HK-2 (cell line): ENCODE data around the gene CAP1.
"Not testable (repeated sequence)": the region's sequence is repeated elsewhere in the genome, so short reads cannot be mapped to it uniquely, and the experiment has no call there.

Experiments used
- DNase-seq: peaks from one replicate; pipeline ENCODE4 v3.0.0-alpha.2; 2018; ENCODE audit not compliant: unreplicated experiment

CAP1 gene, protein sequence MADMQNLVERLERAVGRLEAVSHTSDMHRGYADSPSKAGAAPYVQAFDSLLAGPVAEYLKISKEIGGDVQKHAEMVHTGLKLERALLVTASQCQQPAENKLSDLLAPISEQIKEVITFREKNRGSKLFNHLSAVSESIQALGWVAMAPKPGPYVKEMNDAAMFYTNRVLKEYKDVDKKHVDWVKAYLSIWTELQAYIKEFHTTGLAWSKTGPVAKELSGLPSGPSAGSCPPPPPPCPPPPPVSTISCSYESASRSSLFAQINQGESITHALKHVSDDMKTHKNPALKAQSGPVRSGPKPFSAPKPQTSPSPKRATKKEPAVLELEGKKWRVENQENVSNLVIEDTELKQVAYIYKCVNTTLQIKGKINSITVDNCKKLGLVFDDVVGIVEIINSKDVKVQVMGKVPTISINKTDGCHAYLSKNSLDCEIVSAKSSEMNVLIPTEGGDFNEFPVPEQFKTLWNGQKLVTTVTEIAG

DNA sequence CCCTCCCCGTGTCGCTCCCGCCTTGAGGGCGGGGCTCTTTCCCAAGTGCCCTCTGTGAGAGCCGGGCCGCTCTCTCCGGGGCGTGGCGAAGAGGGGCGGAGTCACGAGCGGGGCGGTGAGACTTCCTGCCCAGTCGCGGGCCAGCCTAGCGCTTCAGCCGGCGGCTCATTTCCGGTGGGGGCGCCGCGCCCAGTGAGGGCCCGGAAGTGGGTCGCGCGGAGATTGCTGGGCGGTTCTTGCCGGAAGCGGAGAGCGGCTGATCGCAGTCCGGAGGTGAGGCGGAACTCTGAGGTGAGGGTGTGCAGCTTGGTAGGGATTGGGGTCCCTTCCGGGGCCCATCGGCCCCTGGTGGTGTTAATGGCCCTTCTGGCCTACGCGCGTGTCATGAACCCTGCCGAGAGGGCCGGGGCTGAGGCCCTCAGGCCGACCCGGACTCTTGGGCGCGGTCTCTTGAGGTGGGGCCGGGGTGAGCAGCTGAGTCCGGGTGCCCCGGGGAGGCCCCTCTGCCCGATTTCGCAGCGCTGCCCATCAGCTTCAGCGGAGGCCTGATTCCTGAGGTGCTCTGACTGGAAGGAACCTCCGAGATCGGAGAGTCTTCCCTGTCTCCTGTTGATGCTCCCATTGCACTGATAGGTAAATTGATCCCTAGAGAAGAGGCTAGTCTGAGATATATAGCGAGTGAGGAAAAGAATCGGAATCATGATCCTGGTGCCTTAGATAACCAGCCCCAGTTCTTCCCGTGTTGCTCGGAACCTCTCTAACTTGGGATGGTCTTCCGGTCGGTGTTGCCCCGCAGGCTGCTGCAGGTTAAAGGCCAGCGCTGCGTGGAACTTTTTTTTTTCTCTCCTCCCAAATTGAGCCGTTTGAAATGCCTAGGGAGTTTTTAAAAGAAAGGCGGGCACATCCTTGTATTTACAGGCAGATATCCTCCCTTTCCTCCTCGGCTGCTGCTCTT is at the start of gene CAP1:
Gene CAP1, plus strand, starts transcription at position 219 of the 955 bp plus-strand sequence. CDS start 18,618 bp downstream, outside the sequence.
- DNase-seq = peak; percentile 99

DNA sequence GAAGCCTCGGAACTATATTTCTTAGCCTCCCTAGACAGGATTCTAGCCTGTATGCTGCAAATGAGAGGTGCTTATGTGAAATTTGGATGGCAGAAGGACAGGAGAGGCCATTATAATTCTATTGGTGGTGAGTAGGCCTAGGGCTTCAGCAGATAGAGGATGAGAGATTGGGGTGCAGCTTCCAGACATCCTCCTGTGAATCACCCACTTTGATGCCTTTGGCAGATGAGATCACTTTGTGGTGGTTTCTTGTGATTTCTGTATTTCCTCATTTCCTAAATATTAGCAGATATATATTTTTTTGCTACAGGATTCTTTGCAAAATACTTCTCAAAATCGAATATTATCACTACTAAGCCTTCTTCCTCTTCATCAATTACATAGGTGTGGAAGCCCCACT is 48.3 kb upstream of the CAP1 start:
- DNase-seq = no peak

DNA sequence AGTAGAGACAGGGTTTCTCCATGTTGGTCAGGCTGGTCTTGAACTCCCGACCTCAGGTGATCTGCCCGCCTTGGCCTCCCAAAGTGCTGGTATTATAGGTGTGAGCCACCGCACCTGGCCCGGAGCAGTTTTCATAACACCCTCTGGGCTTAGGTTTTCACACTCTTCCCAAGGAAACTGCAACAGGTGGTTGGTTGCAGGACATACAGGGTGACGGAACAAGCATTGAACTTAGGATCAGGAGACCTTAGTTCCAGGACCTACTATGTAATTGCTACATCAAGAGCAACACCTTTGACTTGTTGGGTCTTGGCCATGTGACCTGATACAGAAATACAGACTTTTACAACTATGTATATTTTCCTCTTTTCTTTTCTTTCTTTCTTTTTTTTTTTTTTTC is 47.6 kb upstream of the CAP1 start:
- no peak for DNase-seq

DNA sequence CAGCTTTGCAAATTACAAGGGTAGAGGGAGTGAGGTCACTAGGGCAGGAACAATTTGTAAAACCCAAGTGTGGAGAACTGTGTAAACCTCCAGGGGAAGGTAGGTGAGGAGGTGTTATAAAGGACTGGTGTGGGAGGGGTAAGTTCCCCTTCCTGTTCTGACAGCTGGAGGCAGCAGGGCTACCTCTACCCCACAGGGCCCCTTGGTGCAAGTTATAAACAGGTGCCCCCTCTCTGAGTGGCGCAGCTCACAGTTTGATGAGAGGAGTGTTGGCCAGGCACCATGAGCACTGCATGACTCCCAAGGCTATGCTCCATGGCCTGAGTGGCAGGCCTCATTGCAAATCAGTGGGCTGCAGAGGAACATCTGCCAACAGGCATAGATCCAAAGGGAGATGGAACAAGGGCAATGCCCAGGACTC is 44.5 kb upstream of the CAP1 start:
- no peak for DNase-seq

DNA sequence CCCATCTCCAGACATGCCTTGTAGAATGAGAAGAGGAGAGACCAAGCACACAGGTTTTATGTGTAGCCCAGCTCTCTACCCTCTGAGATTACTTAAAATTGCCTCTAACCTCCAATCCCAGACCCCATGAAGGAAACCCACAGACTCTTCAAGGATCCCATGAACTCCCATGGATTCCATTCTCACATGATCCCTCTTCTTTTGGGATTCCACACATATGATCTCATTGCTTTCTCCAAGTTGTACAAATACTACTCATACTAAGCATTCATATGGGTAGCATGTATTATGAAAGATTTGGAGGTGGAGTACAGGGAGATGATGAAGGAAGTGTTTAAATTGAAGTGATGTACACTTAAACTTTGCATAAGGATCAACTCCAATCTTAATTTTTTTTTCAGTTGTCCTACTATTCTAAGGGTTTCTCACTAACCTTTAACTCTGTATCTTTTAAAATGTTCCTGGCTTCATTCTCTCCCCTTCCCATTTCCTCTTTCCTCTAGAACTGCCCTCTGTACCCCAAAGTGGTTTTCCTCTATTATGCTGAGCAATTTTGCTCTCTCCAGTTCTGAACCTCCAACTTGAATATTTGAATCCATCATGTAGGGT is 44.0 kb upstream of the CAP1 start:
- DNase-seq = no peak

DNA sequence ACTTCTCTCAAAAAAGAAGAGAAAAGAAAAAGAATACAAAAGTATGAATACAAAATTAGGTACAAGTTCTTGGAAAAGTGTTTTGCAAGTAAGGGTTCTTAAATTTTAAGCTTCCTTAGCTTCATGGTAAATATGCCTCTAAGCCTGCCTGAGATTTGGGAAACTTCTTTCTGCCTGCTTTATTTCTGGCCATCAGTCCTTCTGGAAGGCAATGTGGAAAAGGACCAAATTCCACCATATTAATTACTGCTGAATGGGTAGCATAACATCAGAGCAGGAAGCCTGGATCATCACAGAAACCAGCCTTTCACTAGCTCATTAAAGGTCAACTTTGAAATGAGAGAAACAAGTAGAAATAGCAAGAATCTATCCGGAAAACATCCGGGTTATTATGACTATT is 39.1 kb upstream of the CAP1 start:
- no peak for DNase-seq

DNA sequence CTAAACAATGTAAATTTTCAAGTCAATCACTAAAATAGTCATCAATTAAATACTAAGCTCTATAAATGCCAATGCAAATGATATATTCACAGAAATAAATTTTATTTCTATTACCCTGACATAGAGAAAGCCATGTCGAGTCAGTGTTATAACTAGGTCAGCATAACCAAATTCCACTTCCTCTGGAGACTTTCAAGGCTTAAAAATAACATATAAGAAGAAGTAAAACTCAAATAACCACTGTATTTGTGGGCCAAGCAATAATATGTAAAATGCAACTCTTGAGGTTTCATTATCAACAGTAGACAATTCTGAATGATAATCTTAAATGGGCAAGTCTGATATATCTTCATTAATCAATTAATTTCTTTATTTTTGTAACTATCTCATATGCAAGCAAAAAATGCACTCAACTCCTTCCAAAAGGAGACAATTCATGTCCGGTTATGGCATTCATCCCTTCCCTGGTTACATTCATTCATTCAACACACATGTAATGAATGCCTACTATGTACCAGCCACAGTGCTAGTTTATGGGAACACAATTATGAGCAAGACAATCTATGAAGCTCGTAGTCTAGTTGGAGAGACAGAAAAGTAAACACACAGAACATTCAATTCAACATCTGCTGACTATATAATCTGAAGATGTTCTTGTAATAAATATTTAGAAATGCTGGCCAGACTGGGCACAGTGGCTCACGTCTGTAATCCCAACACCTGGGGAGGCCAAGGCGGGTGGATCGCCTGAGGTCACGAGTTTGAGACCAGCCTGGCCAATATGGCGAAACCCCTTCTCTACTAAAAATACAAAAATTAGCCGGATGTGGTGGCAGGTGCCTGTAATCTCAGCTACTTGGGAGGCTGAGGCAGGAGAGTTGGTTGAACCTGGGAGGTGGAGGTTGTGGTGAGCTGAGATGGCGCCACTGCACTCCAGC is 37.1 kb upstream of the CAP1 start:
- DNase-seq = no peak

DNA sequence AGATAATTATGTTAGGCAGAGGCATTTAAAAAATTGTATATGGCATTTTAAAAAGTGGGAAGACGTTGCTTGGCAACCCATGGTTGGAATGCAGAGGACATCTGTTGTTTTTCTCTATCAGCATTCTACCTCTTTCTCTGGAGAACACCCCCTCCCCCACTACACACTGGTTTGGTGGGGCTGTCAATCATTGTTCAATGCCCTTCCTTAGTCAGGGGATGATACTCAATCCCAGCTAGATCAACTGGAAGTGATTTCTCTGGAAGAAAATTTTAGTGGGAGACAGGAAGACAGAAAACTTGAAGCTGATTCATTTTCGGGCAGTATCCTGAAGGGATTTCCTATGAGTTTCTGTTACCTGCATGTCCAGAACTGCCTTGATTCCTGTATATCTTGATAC is 35.7 kb upstream of the CAP1 start:
- DNase-seq = no peak

DNA sequence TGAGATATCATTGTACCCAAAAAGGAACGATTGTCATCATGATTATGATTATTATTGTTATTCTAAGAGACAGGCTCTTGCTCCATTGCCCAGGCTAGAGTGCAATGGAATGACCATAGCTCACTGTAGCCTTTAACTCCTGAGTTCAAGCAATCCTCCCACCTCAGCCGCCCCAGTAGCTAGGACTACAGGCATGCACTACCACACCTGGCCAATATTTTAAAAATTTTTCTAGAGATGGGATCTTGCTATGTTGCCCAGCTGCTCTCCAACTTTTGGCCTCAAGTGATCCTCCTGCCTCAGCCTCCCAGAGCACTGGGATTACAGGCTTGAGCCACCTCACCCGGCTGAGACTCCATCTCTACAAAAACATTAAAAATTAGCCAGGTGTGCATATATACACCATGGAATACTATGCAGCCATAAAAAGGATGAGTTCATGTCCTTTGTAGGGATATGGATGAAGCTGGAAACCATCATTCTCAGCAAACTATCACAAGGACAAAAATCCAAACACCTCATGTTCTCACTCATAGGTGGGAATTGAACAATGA is 33.0 kb upstream of the CAP1 start:
- DNase-seq = not testable (repeated sequence)

DNA sequence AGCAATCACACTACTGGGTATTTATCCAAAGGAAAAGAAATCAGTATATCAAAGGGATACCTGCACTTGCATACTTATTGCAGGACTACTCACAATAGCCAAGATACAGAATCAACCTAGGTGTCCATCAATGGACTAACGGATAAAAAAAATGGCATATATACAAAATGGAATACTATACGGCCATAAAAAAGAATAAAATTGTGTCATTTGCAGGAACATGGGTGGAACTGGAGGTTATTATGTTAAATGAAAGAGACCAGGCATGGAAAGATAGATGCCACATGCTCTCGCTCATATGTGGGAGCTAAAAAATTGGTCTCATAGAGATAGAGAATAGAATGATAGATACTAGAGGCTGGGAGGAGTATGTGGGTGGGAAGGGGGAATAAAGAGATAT is 29.3 kb upstream of the CAP1 start:
- no peak for DNase-seq

DNA sequence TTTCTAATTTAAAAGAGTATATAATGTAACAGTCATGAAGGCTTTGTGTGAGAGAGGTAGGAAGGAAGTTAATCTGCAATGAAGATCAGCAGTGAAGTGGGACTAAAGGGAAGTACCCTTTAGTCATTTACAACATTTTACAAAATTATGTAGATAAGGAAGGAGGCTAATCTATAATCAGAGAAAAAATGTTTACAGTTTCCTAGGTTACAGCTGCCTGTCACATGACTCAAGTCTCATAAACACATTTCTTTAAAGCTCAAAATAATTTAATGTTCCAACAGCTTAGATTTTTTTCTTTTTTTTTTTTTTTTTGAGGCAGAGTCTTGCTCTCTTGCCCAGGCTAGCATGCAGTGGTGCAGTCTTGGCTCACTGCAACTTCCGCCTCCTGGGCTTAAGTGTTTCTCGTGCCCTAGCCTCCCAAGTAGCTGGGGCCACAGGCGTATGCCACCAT is 26.2 kb upstream of the CAP1 start:
- no peak for DNase-seq

DNA sequence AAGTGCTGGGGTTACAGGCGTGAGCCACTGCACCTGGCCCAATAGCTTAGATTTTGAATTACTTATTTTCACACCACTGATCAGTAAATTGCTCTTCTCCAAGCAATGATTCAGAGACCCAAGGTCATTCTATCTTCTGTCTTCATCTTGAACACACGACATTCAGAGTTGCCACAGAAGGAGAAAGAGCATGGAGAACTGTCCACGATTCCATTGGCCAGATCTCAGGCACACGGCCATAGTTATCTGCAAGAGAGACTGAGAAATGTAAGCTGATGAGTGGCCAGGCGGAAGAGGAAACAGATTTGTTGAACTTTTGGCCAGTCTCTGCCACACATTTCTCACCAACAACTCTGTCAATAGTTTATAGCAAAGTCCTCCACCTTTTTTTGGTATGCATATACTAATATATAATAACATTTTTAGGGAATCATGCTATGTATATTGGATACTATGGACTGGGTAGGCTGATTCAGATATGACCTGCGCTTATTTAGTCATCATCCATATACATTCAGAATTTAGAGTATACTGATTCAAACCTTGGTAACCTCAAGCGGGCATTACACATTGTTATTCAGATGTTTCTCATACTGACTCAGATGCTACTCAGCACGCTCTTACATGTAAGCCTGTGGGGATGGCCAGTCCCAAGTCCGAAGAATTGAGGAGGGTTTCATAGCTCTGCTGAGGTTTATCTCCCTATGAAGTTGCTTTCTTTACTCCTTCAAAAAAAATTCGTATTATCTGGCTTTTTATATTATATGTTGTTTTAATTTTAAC is 25.5 kb upstream of the CAP1 start:
- DNase-seq = peak; percentile 17

DNA sequence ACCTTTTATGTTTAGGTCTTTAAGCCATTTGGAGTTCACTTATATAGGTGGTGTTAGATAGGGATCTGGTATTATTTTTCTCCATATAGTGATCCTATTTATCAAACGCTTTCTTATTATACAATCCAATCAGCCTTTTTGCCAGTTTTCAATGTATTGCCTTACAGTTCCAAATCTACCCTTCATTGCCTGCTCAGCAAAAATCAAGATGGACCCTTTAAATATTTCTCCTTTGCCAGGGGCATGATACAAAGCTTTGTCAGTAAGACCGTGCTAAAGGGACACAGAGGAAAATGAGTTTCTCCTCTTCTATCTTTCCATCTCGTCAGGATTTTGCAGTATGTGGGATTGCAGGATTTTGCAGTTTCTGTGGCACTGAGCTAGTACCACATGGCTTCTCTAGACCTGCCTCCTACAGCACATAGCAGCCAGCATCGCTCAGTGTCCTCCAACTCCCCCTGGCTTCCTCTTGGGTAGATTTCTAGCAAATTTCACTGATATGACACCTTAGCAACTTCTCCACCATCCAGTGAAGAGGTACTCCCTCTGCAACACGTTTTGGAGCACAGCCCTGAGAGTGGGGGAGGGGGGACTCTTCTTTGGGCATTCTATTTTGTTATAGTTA is 22.5 kb upstream of the CAP1 start:
- no peak for DNase-seq

DNA sequence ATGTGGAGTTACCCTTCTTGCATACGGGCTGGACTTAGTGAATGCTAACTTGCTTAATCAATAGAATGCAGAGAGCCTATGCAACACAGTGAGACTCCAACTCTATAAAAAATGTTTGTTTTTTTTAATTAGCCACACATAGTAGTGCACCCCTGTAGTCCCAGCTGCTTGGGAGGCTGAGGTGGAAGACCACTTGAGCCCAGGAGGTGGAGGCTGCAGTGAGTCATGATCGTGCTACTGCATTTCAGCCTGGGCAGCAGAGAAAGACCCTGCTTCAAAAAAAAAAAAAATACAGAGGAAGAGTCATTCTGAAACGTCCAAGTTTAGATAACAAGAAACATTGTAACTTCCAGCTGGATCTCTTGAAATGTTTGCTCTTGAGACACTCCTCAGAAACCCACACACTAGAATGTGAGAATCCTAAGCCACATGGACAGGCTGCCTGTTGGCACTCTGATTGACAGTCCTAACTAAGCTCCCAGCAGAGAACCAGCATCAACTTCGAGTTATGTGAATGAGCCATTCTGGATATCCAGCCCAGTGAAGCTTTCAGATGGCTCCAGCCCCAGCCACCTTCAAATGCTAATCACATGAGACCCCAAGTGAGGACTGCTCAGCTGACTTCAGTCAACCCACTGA is 20.0 kb upstream of the CAP1 start:
- DNase-seq = no peak

DNA sequence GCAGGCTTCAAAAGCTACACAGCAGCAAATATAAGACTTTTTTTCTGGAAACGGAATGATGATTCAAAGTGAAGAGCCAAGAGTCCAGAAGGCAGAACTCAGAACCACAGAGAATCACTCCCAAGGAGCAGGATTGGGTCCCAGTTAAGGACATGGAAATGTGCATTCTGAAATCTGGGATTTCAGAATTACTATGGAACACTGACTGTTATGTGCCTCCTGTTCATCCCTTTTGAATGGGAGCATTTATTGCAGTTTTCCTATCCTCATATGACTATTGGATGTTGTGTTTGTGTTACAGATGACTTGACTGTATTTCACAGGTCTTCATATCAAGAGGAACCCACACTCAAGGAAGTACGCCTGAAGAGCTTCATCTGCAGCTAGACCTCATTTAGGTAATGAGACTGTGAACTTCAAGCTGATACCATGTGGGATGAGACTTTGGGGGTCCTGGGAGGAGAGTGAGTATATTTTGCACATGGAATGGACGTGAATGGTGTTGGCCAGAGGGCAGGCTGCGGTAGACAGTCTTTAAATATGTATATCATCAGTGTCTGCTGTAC is 17.1 kb upstream of the CAP1 start:
- DNase-seq = no peak

DNA sequence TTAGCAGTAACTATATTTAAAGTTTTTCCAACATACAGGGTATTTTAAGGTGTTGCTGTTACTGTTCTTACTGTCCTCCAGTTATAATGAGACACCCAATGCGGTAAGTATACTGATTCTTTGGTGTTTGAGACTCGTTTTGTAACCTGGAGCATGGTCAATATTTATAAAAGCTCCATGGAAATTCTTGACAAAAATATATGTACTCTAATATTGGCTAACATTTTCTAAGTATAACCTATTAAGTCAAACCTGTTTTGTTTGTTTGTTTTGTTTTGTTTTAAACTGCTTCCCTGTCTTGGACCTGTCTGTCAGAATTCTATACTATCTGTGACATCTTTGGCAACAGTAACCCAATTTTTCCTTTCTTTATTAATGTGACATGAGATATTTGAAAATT is 15.9 kb upstream of the CAP1 start:
- DNase-seq = no peak

DNA sequence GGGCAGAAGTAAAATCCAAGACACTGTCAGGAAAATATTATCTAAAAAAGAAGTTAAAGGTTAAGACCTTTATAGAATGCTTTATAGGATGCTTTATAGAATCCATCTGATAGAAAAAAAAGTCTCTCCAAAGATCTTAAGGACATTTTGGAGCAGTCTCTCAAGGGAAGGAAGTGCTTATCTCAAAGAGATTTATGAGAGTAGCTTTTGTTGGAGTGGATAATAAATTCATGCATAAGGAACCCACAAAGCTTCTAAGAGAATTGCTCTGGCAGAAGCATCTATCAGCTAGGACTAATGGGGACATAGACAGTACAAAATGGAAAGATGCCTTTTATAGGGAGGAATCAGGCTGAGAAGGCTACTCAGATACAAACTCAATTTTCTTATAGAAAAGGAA is 12.9 kb upstream of the CAP1 start:
- no peak for DNase-seq

DNA sequence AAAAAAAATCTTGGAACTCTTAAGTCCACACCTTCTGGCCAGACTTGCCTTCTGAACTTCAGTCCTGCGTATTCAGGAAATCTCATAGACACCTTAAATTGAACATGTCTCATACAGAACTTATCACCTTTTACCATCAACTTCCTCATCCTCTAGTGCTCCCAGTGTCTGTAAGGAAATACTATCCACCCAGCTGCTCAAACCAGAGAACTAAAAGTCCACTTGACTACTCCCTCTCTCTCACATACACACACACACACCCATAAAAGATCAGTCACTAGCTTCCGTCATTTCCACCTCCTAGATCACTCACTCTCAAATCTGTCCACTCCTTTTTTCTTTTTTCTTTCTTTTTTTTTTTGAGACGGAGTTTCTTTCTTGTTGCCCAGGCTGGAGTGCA is 10.9 kb upstream of the CAP1 start:
- no peak for DNase-seq
